ENCODE data around the gene NDUFC1. TPM values are rescaled to one million over a fixed set of nuclear protein-coding genes. Genes with fewer than 3 reads are reported as not detected.

NDUFC1 gene
- total and polyA plus RNA-seq, 9 of the 15 experiments (the other 6 are each of a cell fraction or from before 2014, with no cell fraction given): 58.9 to 378 (median 120) TPM

GRCh38 chr4:139265654-139266053 lies 36.6 kb downstream of the NDUFC1 start:
- no peak for DNase-seq (ENCODE audit: extremely low read depth in 1 of 4, low spot score in 3 of 4)
- WGBS (ENCODE audit: insufficient coverage, low coverage, missing lambda C conversion rate): 29% methylated on average over 3 of the region's 3 CpGs
- Histone ChIP-seq H3K9me1 (ENCODE audit: control insufficient read depth, insufficient read depth, low read length) (no peaks in the 10 kb centered on the region), H2AFZ (ENCODE audit: low read depth, low read length) (peak overlapping the region; percentile 88), H3K27me3 (ENCODE audit: control insufficient read depth in 2 of 2, insufficient read depth in 2 of 2, low read length in 2 of 2) (no peaks in the 10 kb centered on the region), H3K4me1 (replicated peaks in 1 of 2; ENCODE audit: control insufficient read depth in 2 of 2, insufficient read depth in 2 of 2, low read length in 2 of 2) (peaks cover 5 to 14% of the 10 kb centered on the region in 2 experiments; a peak in 4 of 5 replicates), H3K9ac (ENCODE audit: insufficient read depth in 1 of 2, low read depth in 2 of 2, low read length in 2 of 2) (no peak overlapping the region), H3K79me2 (ENCODE audit: control insufficient read depth, insufficient read depth, low read length) (no peaks in the 10 kb centered on the region), H3K36me3 (ENCODE audit: control insufficient read depth, insufficient read depth, low read length) (no peaks in the 10 kb centered on the region), H3K4me3 (no peak overlapping the region), H4K20me1 (replicated peaks; ENCODE audit: control insufficient read depth, insufficient read depth, low read length) (0 out of 2 replicates have a peak, but pooled peaks cover 6% of the 10 kb centered on the region), H3K9me3 (replicated peaks; ENCODE audit: control insufficient read depth, insufficient read depth, low read depth, low read length) (no peaks in the 10 kb centered on the region), H3K4me2 (ENCODE audit: insufficient read depth, low read length) (no peak overlapping the region), H3K27ac (ENCODE audit: extremely low read depth, low read depth, low read length) (no peak overlapping the region)
- no peak for TF ChIP-seq ZKSCAN1 (IDR thresholded peaks at IDR 0.05; ENCODE audit: low read depth, low read length)
- 0 out of 2 replicates have a peak, but pooled peaks have one; percentile 53 for TF ChIP-seq THRAP3 (IDR thresholded peaks at IDR 0.05; ENCODE audit: borderline replicate concordance)
- TF ChIP-seq TAF9B (IDR thresholded peaks at IDR 0.05; ENCODE audit: partially characterized antibody): peak; percentile 24
- POLR2A ChIA-PET: interaction anchor here (0.7 to 1.3 kb wide), 4 partner anchors 9 to 140 kb away, joined by 3 to 5 read pairs (median 4); partner anchors contain the start of gene NAA15
- no peak for ATAC-seq
- no peak for FAIRE-seq
- intact Hi-C loops (cut with micrococcal nuclease) (no loop called here), in situ Hi-C loops (cut with MboI) (no loop called here)
- CTCF ChIA-PET (ENCODE audit: low intra/inter-chr PET ratio): no interaction called here
- no TSS peak for BruUV-seq (replicated peaks)

DNA sequence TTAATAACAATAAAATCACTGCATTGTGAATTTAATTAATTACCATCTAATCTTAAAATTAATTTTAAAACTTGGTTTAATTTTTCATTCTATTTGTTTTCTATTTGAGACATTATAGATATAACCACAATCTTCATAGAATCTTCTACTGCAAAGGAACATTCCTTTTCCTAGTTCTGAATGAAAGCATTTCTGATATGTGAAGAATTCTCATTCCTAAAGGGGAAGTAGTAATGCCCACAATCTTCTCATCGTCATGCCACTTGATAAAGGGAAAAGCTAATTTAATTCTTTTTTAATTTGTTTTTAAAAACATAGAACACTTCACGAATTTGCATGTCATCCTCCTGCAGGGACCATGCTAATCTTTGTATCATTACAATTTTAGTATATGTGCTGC lies 45.9 kb downstream of the NDUFC1 start:
- 29% methylated on average over 2 of the region's 2 CpGs for WGBS (ENCODE audit: insufficient coverage, low coverage, missing lambda C conversion rate)
- Histone ChIP-seq H3K36me3 (ENCODE audit: control insufficient read depth, insufficient read depth, low read length) (no peaks in the 10 kb centered on the region), H3K4me1 (replicated peaks in 1 of 2; ENCODE audit: control insufficient read depth in 2 of 2, insufficient read depth in 2 of 2, low read length in 2 of 2) (no peaks in the 10 kb centered on the region), H3K4me3 (no peak overlapping the region), H3K27ac (ENCODE audit: extremely low read depth, low read depth, low read length) (no peak overlapping the region), H3K9me1 (ENCODE audit: control insufficient read depth, insufficient read depth, low read length) (no peaks in the 10 kb centered on the region), H2AFZ (ENCODE audit: low read depth, low read length) (no peak overlapping the region), H3K9ac (ENCODE audit: insufficient read depth in 1 of 2, low read depth in 2 of 2, low read length in 2 of 2) (no peak overlapping the region), H3K79me2 (ENCODE audit: control insufficient read depth, insufficient read depth, low read length) (no peaks in the 10 kb centered on the region), H4K20me1 (replicated peaks; ENCODE audit: control insufficient read depth, insufficient read depth, low read length) (no peaks in the 10 kb centered on the region), H3K27me3 (ENCODE audit: control insufficient read depth in 2 of 2, insufficient read depth in 2 of 2, low read length in 2 of 2) (no peaks in the 10 kb centered on the region), H3K9me3 (replicated peaks; ENCODE audit: control insufficient read depth, insufficient read depth, low read depth, low read length) (no peaks in the 10 kb centered on the region), H3K4me2 (ENCODE audit: insufficient read depth, low read length) (no peak overlapping the region)
- ATAC-seq (no peak), DNase-seq (ENCODE audit: extremely low read depth in 1 of 4, low spot score in 3 of 4) (no peak), FAIRE-seq (no peak)
- ChIA-PET POLR2A (interaction anchor here (0.6 to 0.8 kb wide), 2 partner anchors 9 to 67 kb away, joined by 3 read pairs; no protein-coding TSS in a partner anchor), CTCF (ENCODE audit: low intra/inter-chr PET ratio) (no interaction called here)
- intact Hi-C loops (cut with micrococcal nuclease) (no loop called here), in situ Hi-C loops (cut with MboI) (no loop called here)
- BruUV-seq (replicated peaks): no TSS peak
- TF ChIP-seq, protein P1, sequence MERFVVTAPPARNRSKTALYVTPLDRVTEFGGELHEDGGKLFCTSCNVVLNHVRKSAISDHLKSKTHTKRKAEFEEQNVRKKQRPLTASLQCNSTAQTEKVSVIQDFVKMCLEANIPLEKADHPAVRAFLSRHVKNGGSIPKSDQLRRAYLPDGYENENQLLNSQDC (CRISPR knock-in tag; IDR thresholded peaks at IDR 0.05): no peak
- TF ChIP-seq RBM15 (IDR thresholded peaks at IDR 0.05; ENCODE audit: insufficient read depth, low read length) (no peak), MEIS2 (IDR thresholded peaks at IDR 0.05; ENCODE audit: partially characterized antibody) (no peak), MAFK (IDR thresholded peaks at IDR 0.05; ENCODE audit: low read length) (no peak), SMAD2 (IDR thresholded peaks at IDR 0.05; ENCODE audit: low read depth, low read length) (no peak), PHTF2 (CRISPR knock-in tag; IDR thresholded peaks at IDR 0.05) (no peak), ZNF586 (CRISPR knock-in tag; conservative IDR thresholded peaks at IDR 0.05) (no peak), CREM (IDR thresholded peaks at IDR 0.05; ENCODE audit: low read depth) (no peak), ELF2 (CRISPR knock-in tag; IDR thresholded peaks at IDR 0.05) (no peak), PPARD (CRISPR knock-in tag; IDR thresholded peaks at IDR 0.05) (no peak), ZFP30 (CRISPR knock-in tag; IDR thresholded peaks at IDR 0.05; ENCODE audit: borderline replicate concordance) (no peak), HMG20A (CRISPR knock-in tag; conservative IDR thresholded peaks at IDR 0.05) (no peak), RFX7 (CRISPR knock-in tag; IDR thresholded peaks at IDR 0.05) (no peak), CBX3 (IDR thresholded peaks at IDR 0.05; ENCODE audit: borderline replicate concordance in 1 of 2, low read length in 2 of 2) (no peak)
- TF ChIP-seq, protein P2, sequence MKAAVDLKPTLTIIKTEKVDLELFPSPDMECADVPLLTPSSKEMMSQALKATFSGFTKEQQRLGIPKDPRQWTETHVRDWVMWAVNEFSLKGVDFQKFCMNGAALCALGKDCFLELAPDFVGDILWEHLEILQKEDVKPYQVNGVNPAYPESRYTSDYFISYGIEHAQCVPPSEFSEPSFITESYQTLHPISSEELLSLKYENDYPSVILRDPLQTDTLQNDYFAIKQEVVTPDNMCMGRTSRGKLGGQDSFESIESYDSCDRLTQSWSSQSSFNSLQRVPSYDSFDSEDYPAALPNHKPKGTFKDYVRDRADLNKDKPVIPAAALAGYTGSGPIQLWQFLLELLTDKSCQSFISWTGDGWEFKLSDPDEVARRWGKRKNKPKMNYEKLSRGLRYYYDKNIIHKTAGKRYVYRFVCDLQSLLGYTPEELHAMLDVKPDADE (conservative IDR thresholded peaks at IDR 0.05; ENCODE audit: control insufficient read depth, low read depth, low read length): no peak

Data from K562 (cell line).